HG03520 (cell line): ENCODE results near the gene MYRIP.
"Not testable (repeated sequence)": the region's sequence is repeated elsewhere in the genome, so short reads cannot be mapped to it uniquely, and the experiment has no call there.

Experiments
- ATAC-seq: cut with Tn5 transposase; IDR thresholded peaks from one replicate; pipeline ENCODE4 v1.9.1; 2021; ENCODE audit warnings: mild to moderate bottlenecking, moderate library complexity; ENCODE audit not compliant: unreplicated experiment

Gene MYRIP

DNA sequence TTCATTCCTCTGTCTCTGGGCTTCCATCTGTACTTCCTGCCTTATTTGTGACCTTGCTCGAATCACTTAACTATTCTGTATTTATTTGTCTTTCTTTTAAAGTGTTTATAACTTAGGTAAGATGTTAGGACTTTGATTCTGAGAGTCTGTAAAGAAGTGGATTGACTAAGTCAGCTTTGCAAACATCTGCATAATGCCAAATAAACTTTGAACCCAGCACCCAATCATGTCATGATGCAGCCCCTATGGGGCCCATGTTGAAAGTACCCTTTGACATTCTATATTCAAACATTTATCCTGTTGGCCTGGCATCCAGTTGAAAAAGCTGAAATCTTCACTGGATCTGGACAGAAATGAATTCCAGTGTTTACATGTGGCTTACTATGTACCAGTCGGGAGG, 3.8 kb upstream of the MYRIP start:
- ATAC-seq, result no peak

GRCh38 chr3:39806820-39807219, 2.6 kb upstream of the MYRIP start:
- ATAC-seq, result no peak

DNA sequence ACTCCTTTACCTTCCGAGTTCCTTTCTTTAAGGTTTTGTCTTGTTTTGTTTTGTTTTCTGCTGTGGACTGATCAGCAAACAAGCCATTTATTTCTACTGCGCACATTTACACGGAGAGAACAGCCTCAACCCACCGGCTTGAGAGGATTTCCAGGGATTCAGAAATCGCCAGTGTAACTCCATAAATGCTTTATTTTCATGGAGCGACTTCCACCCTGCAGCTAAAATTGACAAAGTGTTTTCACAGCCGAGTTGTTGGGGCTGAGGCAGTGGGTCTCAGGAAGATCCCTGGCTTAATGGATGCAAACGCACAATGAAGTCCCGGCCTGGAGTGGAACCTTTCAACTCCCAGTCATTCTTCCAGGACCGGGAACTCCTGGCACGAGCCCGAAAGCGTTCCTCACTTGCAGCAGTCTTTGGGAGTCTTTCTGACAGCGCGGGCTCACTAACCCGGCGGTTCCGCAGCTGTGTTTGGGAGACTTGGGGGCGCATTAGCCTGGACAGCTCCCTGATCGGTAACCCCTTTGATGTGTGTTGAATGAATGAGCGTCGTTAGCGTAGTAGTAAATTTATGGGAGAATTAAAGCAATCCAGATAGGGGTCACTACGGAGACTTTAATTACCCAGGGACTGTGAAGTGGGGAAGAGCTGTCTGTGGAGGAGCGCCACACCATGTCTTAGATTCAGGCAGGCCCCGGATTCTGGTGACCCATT, 785 bp upstream of the MYRIP start:
- ATAC-seq, result no peak

DNA sequence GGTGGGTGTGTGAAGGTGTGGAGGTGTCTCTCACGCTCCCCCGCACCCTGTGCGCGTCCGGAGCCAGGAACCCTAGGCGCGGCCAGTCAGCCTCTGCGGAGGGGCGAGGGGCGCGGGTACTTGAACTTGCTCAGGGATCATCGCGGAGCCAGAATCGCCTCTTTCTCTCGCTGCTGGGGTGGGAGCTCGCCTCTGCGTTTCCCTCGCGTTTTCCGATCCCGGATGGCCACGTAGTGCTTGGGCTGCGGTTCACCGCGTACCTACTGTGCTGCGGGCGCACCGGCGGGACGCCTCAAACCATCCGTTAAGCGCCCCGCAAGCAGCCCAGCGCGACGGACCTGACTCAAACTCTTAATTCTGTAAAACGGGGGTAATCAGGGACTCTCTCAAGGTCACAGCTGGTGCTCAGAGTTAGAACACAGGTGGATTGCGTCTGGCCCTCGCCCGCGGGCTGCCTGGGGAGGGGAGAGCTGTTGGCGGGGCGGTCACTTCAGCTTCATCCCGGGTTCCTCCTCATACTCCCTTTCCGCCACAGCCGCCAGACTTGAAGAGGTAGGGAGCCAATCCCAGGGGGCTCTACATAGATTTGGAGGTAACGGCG, 686 bp downstream of the MYRIP start:
- ATAC-seq, result no peak

GRCh38 chr3:39810647-39811161, 1.3 kb downstream of the MYRIP start:
- ATAC-seq, result no peak

DNA sequence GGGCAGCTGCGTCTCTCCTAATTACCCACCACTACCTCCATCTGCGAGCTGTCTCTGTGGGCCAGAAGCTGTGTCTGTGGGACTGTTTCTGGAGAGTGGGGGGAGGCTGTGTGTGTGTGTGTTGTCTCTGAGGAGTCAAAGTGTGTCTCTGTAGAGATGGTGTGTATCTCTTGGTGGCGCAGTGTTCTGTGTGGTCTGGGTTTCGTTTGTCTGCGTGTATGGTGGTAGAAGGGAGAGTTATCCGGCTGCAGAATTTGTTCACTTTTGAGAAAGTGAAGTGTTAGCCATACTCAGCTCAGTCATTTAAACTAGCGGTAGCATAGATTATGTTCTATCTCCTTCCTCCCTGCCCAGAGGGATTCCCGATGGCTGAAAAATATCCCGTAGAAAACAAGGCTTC, 2.2 kb downstream of the MYRIP start:
- no peak for ATAC-seq

DNA sequence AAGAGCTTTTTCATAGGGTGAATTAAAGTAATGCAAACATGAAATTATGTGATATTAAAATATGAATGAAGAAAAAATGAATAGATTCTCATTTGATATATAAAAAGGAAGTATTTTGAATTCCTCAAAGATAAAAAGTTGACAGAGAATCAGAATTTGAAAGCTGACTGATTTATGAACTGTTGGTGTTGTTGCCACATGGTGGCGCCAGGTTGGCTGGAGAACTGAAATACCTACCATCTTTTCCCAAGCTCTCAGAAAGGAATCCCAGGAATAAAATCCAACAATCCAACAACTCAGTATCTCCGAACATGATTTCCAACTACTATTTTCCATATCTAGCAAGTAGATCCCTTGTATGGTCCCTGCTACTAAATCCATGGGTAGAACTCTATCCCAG, 3.1 kb downstream of the MYRIP start:
- no peak for ATAC-seq

GRCh38 chr3:39814007-39814406, 4.6 kb downstream of the MYRIP start:
- no peak for ATAC-seq

GRCh38 chr3:39819899-39820298, 10.5 kb downstream of the MYRIP start:
- no peak for ATAC-seq

GRCh38 chr3:39833764-39834163, 24.4 kb downstream of the MYRIP start:
- ATAC-seq, result not testable (repeated sequence)

DNA sequence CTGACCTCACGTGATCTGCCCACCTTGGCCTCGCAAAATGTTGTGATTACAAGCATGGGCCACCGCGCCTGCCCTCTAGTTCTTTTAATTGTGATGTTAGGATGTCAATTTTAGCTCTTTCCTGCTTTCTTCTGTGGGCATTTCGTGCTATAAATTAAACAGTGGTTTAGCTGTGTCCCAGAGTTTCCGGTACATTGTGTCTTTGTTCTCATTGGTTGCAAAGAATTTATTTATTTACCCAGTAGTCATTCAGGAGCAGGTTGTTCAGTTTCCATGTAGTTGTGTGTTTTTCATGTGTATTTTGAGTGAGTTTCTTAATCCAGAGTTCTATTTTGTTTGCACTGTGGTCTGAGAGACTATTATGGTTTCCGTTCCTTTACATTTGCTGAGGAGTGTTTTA, 30.1 kb downstream of the MYRIP start:
- ATAC-seq, result no peak

DNA sequence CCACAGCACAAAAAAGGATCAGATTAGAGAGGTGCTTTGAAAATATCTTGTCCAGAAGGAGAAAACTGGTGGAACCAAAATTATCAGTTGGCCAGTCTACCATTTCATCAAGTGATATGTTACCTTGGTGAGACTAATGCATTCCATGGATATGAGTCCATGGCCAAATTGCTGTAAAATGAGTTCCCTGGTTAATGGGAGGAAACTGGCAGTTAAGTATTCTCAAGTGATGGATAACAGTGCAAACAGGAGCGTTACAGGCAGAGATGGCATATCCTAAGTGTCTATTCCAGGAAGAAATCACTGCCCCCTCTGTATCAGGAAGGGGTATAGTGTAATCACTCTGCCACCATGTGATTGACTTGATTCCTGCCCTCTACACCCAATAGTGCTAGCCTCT, 34.0 kb downstream of the MYRIP start:
- ATAC-seq, result no peak

DNA sequence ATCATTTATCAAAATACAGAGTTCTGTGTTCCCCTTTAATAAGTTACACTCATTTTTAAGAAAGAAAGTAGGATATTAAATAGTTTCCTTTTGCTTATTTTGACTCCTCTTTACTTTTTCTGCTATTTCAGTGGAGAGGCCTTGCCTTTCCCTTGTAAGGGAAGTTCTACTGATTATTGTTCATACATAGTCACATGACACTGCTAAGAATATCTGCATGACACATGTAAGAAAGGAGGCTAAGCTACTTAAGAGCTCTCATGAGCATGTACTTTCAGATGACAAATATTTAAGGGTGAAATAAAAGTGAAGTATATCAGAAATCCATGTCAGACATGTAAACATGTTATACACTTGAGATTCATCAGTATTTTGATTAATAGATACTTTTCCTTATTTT, 39.0 kb downstream of the MYRIP start:
- ATAC-seq, result no peak

- no peak for ATAC-seq
These were observed 40.7 kb downstream of the MYRIP start for GRCh38 chr3:39849992-39850715.

GRCh38 chr3:39850716-39851032, 41.3 kb downstream of the MYRIP start:
- no peak for ATAC-seq

GRCh38 chr3:39855517-39855916, 46.1 kb downstream of the MYRIP start:
- no peak for ATAC-seq

DNA sequence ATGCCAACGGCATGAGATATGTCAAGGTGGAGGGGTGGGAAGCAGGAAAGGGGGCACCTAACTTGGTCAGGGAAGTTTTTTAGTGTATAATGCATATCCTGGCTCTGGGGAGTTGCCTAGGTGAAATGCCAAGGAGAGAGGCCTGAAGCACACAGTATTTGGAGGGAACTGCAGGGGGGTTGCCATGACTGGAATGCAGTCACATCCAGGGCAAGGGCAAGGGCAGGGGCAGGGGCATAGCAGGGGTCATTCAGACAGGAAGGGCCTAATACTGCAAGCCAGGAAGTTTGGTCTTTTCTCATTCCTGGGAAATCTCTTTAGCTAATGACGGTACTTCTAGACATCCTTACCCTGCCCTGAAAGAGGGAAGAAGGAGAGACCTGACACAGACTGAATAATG, 60.5 kb downstream of the MYRIP start:
- ATAC-seq, result no peak

- ATAC-seq, result no peak
These were observed 61.3 kb downstream of the MYRIP start for GRCh38 chr3:39870706-39871105.

DNA sequence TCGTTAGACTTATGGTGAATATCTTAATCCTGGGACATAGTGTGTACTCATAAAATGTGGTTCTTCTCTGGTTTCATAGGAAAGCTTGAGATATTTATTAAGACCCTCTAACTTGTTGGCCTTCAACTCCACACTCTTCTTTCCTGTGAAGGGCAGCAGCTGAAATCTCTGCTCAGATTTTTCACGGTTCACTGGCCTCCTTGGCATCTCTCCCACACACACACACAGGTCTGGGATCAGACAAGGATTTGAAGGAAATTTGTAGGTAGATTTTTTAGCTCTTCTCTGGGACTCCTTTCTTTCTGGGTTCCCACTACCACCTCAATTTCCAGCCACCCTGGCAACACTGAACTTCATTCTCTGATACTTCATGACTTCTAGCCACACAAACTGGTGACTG, 70.2 kb downstream of the MYRIP start:
- no peak for ATAC-seq

- ATAC-seq, result no peak
These were observed 72.7 kb downstream of the MYRIP start for GRCh38 chr3:39882111-39882510.

DNA sequence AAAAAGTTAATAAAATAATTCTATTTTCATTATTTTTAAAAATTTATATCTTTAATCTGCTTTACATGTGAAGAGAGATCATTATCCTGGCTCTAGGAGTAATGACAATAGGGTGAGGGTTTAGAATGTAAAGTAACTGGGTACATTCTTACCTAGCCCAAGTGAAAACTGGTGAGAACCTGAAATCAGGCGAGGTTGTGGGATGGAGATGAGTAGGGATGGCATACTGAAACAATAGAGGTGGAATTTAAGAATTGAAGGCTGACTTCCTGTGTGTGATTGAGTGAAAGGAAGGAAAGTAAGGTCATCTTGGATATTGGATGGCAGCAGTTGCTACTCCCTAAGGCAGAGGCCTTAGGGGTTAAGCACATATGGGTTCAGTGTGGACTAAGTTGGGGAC, 82.7 kb downstream of the MYRIP start:
- no peak for ATAC-seq

DNA sequence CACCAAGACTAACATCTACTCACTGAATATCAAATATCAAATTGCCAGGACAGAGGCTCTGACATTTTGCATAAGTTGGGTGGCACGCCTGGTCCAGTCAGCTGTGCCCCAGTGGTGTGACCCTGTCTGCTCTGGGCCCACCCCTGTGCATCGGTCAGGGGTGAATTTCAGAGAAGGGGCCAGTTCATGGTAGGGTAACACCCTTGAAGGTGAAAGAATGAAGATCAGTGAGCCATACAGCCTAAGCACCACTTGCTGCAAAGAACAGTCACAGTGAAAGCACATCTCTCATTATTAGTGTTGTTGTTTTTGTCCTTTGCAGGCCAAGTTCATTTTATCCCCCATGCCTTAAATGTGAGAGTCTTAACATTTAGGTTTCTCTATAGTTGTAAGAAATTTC, 86.8 kb downstream of the MYRIP start:
- no peak for ATAC-seq
